HG03095 (cell line): ENCODE results near the gene RPL4.

Experiments
- ATAC-seq: cut with Tn5 transposase; IDR thresholded peaks from one replicate; pipeline ENCODE4 v1.9.1; 2021; ENCODE audit warnings: moderate library complexity; ENCODE audit not compliant: unreplicated experiment

RPL4 gene

GRCh38 chr15:66459818-66460615 is 44.6 kb downstream of the RPL4 start:
- no peak for ATAC-seq

- ATAC-seq, result no peak
Measured at GRCh38 chr15:66456211-66456610, 48.4 kb downstream of the RPL4 start.

GRCh38 chr15:66454143-66454542 is 50.5 kb downstream of the RPL4 start:
- ATAC-seq, result no peak

- no peak for ATAC-seq
Measured at GRCh38 chr15:66452971-66453580, 51.6 kb downstream of the RPL4 start.

GRCh38 chr15:66452420-66452819 is 52.2 kb downstream of the RPL4 start:
- ATAC-seq, result no peak
